HG03280 (cell line): Measurements from ENCODE around the gene PTCH2.
"Not testable (repeated sequence)": the region's sequence is repeated elsewhere in the genome, so short reads cannot be mapped to it uniquely, and the experiment has no call there.

Experiments used
- ATAC-seq: cut with Tn5 transposase; IDR thresholded peaks from one replicate; pipeline ENCODE4 v1.9.1; 2021; ENCODE audit warnings: mild to moderate bottlenecking, moderate library complexity; ENCODE audit not compliant: unreplicated experiment

PTCH2 gene

GRCh38 chr1:44820328-44821239 is 22.5 kb downstream of the PTCH2 start:
- no peak for ATAC-seq

- peak; percentile 79 for ATAC-seq
Observed at GRCh38 chr1:44819608-44820327, 23.3 kb downstream of the PTCH2 start.

GRCh38 chr1:44819196-44819607 is 23.9 kb downstream of the PTCH2 start:
- no peak for ATAC-seq

GRCh38 chr1:44817771-44818495 is 25.1 kb downstream of the PTCH2 start:
- ATAC-seq = no peak

GRCh38 chr1:44817307-44817706 is 25.7 kb downstream of the PTCH2 start:
- ATAC-seq = no peak

- not testable (repeated sequence) for ATAC-seq
Observed at GRCh38 chr1:44815926-44816325, 27.1 kb downstream of the PTCH2 start.

GRCh38 chr1:44812822-44813543 is 30.1 kb downstream of the PTCH2 start:
- ATAC-seq = no peak

GRCh38 chr1:44811234-44811633 is 31.8 kb downstream of the PTCH2 start:
- no peak for ATAC-seq

- not testable (repeated sequence) for ATAC-seq
Observed at GRCh38 chr1:44810762-44811105, 32.3 kb downstream of the PTCH2 start.

GRCh38 chr1:44810101-44810761 is 32.8 kb downstream of the PTCH2 start:
- ATAC-seq = no peak

- peak; percentile 46 for ATAC-seq
Observed at GRCh38 chr1:44808938-44809917, 33.8 kb downstream of the PTCH2 start.

- ATAC-seq = peak; percentile 20
Observed at GRCh38 chr1:44808063-44808937, 34.8 kb downstream of the PTCH2 start, which contains the start of gene BTBD19. TSS of gene BTBD19 (plus strand) at chr1:44808523. CDS start at chr1:44808821, 298 bp downstream.

GRCh38 chr1:44807364-44808062 is 35.5 kb downstream of the PTCH2 start:
- ATAC-seq = peak; percentile 42

- ATAC-seq = no peak
Observed at GRCh38 chr1:44806704-44807363, 36.2 kb downstream of the PTCH2 start, which contains the start of gene DYNLT4. TSS of gene DYNLT4 (minus strand) at chr1:44807351. CDS start at chr1:44806668, 683 bp downstream.

- no peak for ATAC-seq
Observed at GRCh38 chr1:44806025-44806703, 36.9 kb downstream of the PTCH2 start.
